Measurements from ENCODE around the gene PALLD. TPM values are rescaled to one million over a fixed set of nuclear protein-coding genes. Genes with fewer than 3 reads are reported as not detected.
A peak's percentile ranks its signal among the peaks of the same experiment; 100 is the strongest.

Gene PALLD
- total and polyA plus RNA-seq, 7 donors, result 40.7 to 1,991 (median 1,233) TPM

GRCh38 chr4:168893807-168894206 lies 397.0 kb downstream of the PALLD start:
- Histone ChIP-seq H3K9me3 (no peaks in the 10 kb centered on the region), H3K4me3 (no peak overlapping the region), H3K27ac (peak overlapping the region; percentile 4 to 97 (median 29)), H3K36me3 (peaks cover 55 to 98% (median 73%) of the 10 kb centered on the region in 4 donors), H3K27me3 (no peaks in the 10 kb centered on the region), H3K4me1 (peaks cover 0 to 15% (median 8%) of the 10 kb centered on the region in 4 donors)
- 95 to 96% methylated on average over 3 of the region's 3 CpGs for WGBS, 2 donors
- no peak for DNase-seq
- no peak for TF ChIP-seq EP300 (IDR thresholded peaks at IDR 0.05)
- no peak for TF ChIP-seq POLR2AphosphoS5 (IDR thresholded peaks at IDR 0.05)
- TF ChIP-seq CTCF (IDR thresholded peaks at IDR 0.05), result no peak
- no peak for TF ChIP-seq POLR2A (IDR thresholded peaks at IDR 0.05)
- intact Hi-C loops (cut with DNase I), result no loop called here

- WGBS, 2 donors, result 95% methylated on average over 2 of the region's 2 CpGs
- Histone ChIP-seq H3K4me3 (no peak overlapping the region), H3K9me3 (no peaks in the 10 kb centered on the region), H3K27me3 (no peaks in the 10 kb centered on the region), H3K27ac (peak overlapping the region; percentile 26 to 52 (median 37)), H3K36me3 (peaks cover 43 to 100% (median 73%) of the 10 kb centered on the region in 4 donors), H3K4me1 (no peaks in the 10 kb centered on the region)
- TF ChIP-seq CTCF (IDR thresholded peaks at IDR 0.05) (no peak), POLR2A (IDR thresholded peaks at IDR 0.05) (no peak), EP300 (IDR thresholded peaks at IDR 0.05) (no peak), POLR2AphosphoS5 (IDR thresholded peaks at IDR 0.05) (peak in 2 of 4 donors; percentile 7 to 17)
- DNase-seq, result peak; percentile 86
- intact Hi-C loops (cut with DNase I), result no loop called here
These were observed 403.2 kb downstream of the PALLD start for GRCh38 chr4:168900080-168900479.

- DNase-seq, result no peak
- Histone ChIP-seq H3K27me3 (no peaks in the 10 kb centered on the region), H3K27ac (peak overlapping the region; percentile 50 to 77 (median 70)), H3K4me1 (peaks cover 0 to 65% (median 42%) of the 10 kb centered on the region in 4 donors), H3K4me3 (no peak overlapping the region), H3K9me3 (no peaks in the 10 kb centered on the region), H3K36me3 (peaks cover 20 to 100% (median 44%) of the 10 kb centered on the region in 4 donors)
- WGBS, 2 donors, result 63 to 73% methylated on average over 2 of the region's 2 CpGs
- intact Hi-C loops (cut with DNase I), result loop anchor here (5.0 kb wide), 1 partner anchor 70 kb away; no protein-coding TSS in a partner anchor
- TF ChIP-seq CTCF (IDR thresholded peaks at IDR 0.05), result no peak
- peak in 1 of 4 donors; percentile 2 for TF ChIP-seq POLR2AphosphoS5 (IDR thresholded peaks at IDR 0.05)
These were observed 410.4 kb downstream of the PALLD start for GRCh38 chr4:168907119-168907698.

- intact Hi-C loops (cut with DNase I), result loop anchor here (5.0 kb wide), 1 partner anchor 71 kb away; no protein-coding TSS in a partner anchor
- peaks cover 0 to 70% (median 44%) of the 10 kb centered on the region in 4 donors for H3K4me1 ChIP-seq
- no peaks in the 10 kb centered on the region for H3K9me3 ChIP-seq
- 83 to 84% methylated on average over 1 of the region's 1 CpG for WGBS, 2 donors
- H3K36me3 ChIP-seq, result peaks cover 15 to 100% (median 36%) of the 10 kb centered on the region in 4 donors
- H3K27me3 ChIP-seq, result no peaks in the 10 kb centered on the region
- TF ChIP-seq CTCF (IDR thresholded peaks at IDR 0.05), result no peak
- no peak for TF ChIP-seq POLR2A (IDR thresholded peaks at IDR 0.05)
- no peak overlapping the region for H3K4me3 ChIP-seq
- H3K27ac ChIP-seq, result peak overlapping the region; percentile 50 to 77 (median 70)
- no peak for DNase-seq
These were observed 411.2 kb downstream of the PALLD start for GRCh38 chr4:168908093-168908492.

All from sigmoid colon (tissue), 7 donors.